Brain microvascular endothelial cell (primary cell): ENCODE data around the gene LETMD1.

Experiments used
- DNase-seq: peaks from one replicate; pipeline ENCODE4 v3.0.0-alpha.2; 2020
- H3K27ac ChIP-seq: fragments of 250-450 bp; sonication (Bioruptor Pico); 2 replicates; pipeline ENCODE4 v1.5.1; 2020; ENCODE audit warnings: mild to moderate bottlenecking, moderate library complexity
- H3K27me3 ChIP-seq: fragments of 250-450 bp; sonication (Bioruptor Pico); replicated peaks from 2 replicates; pipeline ENCODE4 v1.5.1; 2020; ENCODE audit warnings: mild to moderate bottlenecking
- H3K36me3 ChIP-seq: fragments of 250-450 bp; sonication (Bioruptor Pico); replicated peaks from 2 replicates; pipeline ENCODE4 v1.5.1; 2020; ENCODE audit warnings: mild to moderate bottlenecking
- H3K4me3 ChIP-seq: 2 replicates; pipeline ENCODE4 v1.5.1; 2011; ENCODE audit warnings: low read depth, mild to moderate bottlenecking, control low read depth, low read length, moderate library complexity
- in situ Hi-C: cut with HindIII; loops from 2 replicates; pipeline ENCODE4 v1.10.0; 2017; ENCODE audit warnings: low sequenced_read_pairs, low pct_ligation_motif_present
- TF ChIP-seq, protein P1 (sequence below): IDR thresholded peaks from 2 replicates; pipeline ENCODE4 v1.5.1; 2011; ENCODE audit warnings: low read depth, mild to moderate bottlenecking, moderate library complexity, low read length, control low read depth, inconsistent platforms; ENCODE audit errors: missing control alignments

The LETMD1 gene

DNA sequence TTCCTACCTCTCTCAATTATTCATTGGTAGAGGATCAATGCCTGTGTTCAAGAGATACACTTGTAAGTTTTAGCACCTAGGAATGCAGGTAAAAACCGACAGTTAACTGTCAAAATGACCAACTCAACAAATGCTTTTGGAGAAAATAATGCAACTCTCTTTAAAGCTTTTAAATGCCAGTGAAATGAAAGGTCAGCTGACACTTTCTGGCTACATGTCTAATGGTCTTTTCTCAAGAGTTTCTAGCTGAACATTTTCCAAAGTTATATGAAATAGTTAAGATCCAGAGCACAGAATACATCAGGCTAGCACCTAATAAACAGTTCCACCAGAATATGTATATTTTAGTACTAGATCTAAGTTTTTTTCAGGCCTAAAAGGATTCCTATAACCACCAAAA is 33.3 kb downstream of the LETMD1 start:
- DNase-seq = no peak
- Histone ChIP-seq H3K4me3 (no peak overlapping the region), H3K27ac (no peak overlapping the region), H3K27me3 (no peaks in the 10 kb centered on the region), H3K36me3 (peaks cover 2% of the 10 kb centered on the region)
- TF ChIP-seq, protein P1, sequence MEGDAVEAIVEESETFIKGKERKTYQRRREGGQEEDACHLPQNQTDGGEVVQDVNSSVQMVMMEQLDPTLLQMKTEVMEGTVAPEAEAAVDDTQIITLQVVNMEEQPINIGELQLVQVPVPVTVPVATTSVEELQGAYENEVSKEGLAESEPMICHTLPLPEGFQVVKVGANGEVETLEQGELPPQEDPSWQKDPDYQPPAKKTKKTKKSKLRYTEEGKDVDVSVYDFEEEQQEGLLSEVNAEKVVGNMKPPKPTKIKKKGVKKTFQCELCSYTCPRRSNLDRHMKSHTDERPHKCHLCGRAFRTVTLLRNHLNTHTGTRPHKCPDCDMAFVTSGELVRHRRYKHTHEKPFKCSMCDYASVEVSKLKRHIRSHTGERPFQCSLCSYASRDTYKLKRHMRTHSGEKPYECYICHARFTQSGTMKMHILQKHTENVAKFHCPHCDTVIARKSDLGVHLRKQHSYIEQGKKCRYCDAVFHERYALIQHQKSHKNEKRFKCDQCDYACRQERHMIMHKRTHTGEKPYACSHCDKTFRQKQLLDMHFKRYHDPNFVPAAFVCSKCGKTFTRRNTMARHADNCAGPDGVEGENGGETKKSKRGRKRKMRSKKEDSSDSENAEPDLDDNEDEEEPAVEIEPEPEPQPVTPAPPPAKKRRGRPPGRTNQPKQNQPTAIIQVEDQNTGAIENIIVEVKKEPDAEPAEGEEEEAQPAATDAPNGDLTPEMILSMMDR = no peak
- in situ Hi-C loops = no loop called here

DNA sequence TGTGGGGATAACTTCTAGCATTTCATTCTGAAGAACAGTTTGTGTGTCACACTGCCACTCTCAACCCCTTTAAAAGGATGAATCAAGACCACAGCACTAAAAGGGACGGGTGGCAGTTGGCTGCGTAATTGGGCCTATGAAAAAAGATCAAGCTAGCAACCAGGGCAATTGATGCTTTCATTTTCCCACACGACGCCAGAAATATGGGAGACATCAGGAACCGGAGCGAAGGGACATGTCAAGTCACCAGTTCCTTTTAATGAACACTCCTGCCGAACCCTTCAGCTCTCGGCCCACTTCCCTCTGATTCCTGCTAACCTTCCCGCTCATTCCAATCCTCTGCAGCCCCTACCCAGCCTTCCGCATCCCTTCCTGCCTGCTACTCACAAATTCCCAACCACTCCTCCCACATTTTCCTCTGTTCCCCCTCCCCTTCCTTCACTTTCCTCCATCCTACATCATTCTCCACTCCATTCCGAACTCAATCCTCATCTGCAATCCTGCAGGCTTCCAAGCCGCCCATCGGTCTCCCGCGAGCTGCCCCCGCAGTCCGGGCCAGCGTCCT is 34.5 kb downstream of the LETMD1 start:
- Histone ChIP-seq H3K27me3 (no peaks in the 10 kb centered on the region), H3K36me3 (no peaks in the 10 kb centered on the region), H3K27ac (peak overlapping the region; percentile 95), H3K4me3 (peak overlapping the region; percentile 91)
- in situ Hi-C loops = no loop called here
- TF ChIP-seq, protein P1 = no peak
- DNase-seq = peak; percentile 34

DNA sequence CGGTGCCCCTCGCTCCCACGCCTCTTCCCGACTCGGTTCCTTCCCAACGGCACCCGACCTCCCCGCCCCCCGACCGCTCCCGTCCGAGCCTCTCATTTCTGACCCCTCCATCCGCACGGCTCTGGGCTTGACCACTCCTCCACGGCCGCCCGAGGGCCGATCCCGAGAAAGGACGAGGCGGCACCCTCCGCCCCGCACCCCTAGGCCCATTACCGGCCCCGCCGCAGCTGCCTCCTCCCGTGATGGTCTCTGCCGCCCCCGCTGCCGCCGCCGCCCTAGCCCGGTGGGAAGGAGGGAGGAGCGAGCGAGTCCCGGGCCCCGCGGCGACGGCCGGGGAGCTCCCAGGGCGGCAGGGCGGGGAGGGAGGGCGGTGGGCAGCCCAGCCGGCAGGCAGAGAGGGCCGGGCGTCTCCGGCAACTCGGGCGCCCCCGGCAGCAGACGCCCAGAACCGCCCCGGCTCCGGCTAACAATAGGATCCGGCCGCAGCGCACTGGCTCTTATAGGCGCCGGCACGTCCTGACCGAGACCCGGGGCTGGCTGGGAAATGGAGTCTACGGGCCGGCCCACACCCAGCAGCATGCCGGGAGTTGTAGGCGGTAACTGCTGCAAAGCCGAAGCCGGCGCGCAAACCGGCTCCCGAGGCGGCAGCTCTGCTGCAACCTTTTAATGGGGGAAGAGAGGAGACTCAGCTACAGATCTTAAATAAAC is 35.2 kb downstream of the LETMD1 start, which contains the start of gene CSRNP2:
TSS of gene CSRNP2 (minus strand) at position 471 of the 708 bp plus-strand sequence. CDS start 7,035 bp downstream, outside the sequence.
- peak; percentile 96 for DNase-seq
- TF ChIP-seq, protein P1 = no peak
- in situ Hi-C loops = no loop called here
- no peaks in the 10 kb centered on the region for H3K36me3 ChIP-seq
- peak within 1 kb of the TSS; percentile 91 for H3K4me3 ChIP-seq
- peak within 1 kb of the TSS; percentile 95 for H3K27ac ChIP-seq
- no peaks in the 10 kb centered on the region for H3K27me3 ChIP-seq

DNA sequence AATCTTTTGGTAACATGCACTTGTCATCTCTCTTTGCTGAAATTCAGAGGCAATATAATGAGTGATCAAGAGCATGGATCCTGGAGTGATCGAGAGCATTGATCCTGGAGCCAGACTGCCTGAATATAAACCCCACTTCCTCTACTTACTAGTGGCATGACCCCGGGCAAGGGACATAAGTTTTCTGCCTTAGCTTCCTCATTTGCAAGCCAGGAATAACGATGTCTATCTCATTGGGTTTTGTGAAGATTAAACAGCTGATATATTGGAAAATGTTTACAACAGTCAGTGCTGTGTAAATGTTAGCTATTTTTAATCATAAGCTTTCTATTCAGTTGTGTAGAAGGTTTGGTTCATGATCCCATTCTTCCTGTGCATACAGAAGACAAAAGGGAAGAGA is 37.6 kb downstream of the LETMD1 start:
- TF ChIP-seq, protein P1 = no peak
- in situ Hi-C loops = no loop called here
- H3K27ac ChIP-seq = no peak overlapping the region
- no peak overlapping the region for H3K4me3 ChIP-seq
- H3K36me3 ChIP-seq = peaks cover 4% of the 10 kb centered on the region
- no peaks in the 10 kb centered on the region for H3K27me3 ChIP-seq
- no peak for DNase-seq

DNA sequence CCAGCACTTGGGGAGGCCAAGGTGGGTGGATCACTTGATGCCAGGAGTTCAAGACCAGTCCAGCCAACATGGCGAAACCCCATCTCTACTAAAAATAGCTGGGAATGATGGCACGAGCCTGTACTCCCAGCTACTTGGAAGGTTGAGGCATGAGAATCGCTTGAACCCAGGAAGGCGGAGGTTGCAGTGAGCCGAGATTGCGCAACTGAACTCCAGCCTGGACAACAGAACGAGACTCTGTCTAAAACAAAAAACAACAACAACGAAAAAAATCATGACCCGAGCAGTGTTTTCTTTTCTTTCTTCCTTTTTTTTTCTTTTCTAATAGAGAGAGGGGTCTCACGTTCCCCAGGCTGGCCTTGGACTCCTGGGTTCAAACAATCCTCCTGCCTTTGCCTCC is 38.8 kb downstream of the LETMD1 start:
- H3K27ac ChIP-seq = no peak overlapping the region
- in situ Hi-C loops = no loop called here
- TF ChIP-seq, protein P1 = no peak
- H3K27me3 ChIP-seq = no peaks in the 10 kb centered on the region
- H3K36me3 ChIP-seq = peaks cover 4% of the 10 kb centered on the region
- H3K4me3 ChIP-seq = no peak overlapping the region
- DNase-seq = no peak

DNA sequence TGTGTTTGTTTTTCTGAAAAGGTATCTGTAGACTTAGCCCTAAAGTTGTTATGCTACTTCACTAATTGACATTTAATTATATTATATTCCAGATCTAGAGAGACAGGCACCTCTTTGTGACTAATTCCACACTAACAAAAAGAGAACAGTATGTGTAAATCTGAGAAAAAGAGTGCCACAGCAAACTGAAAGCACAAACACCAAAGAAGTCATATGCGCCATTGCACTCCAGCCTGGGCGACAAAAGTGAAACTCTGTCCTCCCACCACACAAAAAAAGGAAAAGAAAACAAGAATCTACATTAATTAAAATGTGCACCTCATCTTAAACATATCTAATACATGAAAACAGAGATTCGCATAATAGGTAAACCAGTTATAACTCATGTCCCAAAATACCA is 39.7 kb downstream of the LETMD1 start:
- DNase-seq = no peak
- no peak overlapping the region for H3K27ac ChIP-seq
- H3K27me3 ChIP-seq = no peaks in the 10 kb centered on the region
- peaks cover 6% of the 10 kb centered on the region for H3K36me3 ChIP-seq
- H3K4me3 ChIP-seq = no peak overlapping the region
- TF ChIP-seq, protein P1 = no peak
- in situ Hi-C loops = no loop called here
